ENCODE measurements around the gene AKNA.

GRCh38 chr9:114302727-114303126 lies 85.1 kb downstream of the AKNA start:
- TF ChIP-seq POLR2AphosphoS5 (IDR thresholded peaks at IDR 0.05), result no peak
- no peak for TF ChIP-seq CTCF (IDR thresholded peaks at IDR 0.05)
- TF ChIP-seq EP300 (IDR thresholded peaks at IDR 0.05), result no peak
- TF ChIP-seq POLR2A (IDR thresholded peaks at IDR 0.05; ENCODE audit: low read depth), result no peak
